Measurements from ENCODE around the gene PARVB. TPM values are rescaled to one million over a fixed set of nuclear protein-coding genes. Genes with fewer than 3 reads are reported as not detected.

The PARVB gene
- total RNA-seq, 2 donors from 2014 or later, result 4.5 to 11.4 TPM

DNA sequence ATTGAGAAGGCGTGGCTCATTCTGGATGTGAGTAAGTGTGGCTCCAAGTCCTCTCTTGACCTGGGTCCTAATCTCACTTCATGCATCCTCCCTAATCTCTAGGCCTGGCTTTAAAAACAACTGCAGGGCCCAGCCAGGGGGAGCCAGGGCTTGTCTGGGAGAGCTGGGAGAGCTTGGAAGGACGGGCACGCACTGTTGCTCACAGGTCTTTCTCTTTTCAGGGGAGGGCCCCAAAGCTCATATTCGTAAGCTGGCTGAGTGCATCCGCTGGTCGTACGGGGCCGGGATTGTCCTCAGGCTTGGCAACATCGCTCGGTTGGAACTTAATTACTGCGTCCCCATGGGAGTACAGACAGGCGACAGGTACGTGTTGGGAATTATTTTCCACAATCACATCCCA is 34.1 kb upstream of the PARVB start:
- intact Hi-C loops (cut with DNase I), result loop anchor here (5.0 kb wide), 1 partner anchor 92 kb away; no protein-coding TSS in a partner anchor
- DNase-seq, result no peak
- TF ChIP-seq, protein P1, sequence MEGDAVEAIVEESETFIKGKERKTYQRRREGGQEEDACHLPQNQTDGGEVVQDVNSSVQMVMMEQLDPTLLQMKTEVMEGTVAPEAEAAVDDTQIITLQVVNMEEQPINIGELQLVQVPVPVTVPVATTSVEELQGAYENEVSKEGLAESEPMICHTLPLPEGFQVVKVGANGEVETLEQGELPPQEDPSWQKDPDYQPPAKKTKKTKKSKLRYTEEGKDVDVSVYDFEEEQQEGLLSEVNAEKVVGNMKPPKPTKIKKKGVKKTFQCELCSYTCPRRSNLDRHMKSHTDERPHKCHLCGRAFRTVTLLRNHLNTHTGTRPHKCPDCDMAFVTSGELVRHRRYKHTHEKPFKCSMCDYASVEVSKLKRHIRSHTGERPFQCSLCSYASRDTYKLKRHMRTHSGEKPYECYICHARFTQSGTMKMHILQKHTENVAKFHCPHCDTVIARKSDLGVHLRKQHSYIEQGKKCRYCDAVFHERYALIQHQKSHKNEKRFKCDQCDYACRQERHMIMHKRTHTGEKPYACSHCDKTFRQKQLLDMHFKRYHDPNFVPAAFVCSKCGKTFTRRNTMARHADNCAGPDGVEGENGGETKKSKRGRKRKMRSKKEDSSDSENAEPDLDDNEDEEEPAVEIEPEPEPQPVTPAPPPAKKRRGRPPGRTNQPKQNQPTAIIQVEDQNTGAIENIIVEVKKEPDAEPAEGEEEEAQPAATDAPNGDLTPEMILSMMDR (IDR thresholded peaks at IDR 0.05), result no peak

DNA sequence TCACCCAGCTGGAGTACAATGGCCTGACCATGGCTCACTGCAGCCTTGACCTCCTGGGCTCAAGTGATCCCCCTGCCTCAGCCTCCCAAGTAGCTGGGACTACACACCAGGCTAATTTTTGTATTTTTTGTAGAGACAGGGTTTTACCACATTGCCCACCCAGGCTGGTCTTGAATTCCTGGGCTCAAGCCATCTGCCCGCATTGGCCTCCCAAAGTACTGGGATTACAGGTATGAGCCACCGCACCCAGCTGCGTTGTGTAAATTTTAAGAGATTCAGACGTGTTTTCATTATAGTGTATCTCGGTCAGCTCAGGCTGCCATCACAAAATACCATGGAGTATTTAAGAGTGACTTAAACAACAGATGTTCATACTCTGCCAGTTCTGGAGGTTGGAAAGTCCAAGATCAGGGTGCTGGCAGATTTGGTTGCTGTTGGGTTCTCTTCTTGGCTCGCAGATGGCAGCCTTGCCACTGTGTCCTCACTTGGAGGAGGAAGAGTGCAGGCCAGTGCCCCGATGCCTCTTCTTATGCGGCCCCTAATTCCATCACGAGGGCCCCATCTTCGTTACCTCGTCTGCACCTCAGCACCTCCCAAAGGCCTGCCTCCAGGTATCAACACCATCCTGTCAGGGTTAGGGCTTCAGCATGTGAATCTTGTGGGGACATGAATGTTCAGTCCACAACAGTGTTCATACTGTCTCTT is 32.6 kb upstream of the PARVB start:
- no peaks in the 10 kb centered on the region for H3K27me3 ChIP-seq
- H3K4me3 ChIP-seq, result no peak overlapping the region
- DNase-seq, result no peak
- H3K36me3 ChIP-seq, result no peaks in the 10 kb centered on the region
- no peak overlapping the region for H3K9ac ChIP-seq (ENCODE audit: low read depth in 2 of 2, low read length in 2 of 2)
- no peak overlapping the region for H3K27ac ChIP-seq
- H3K4me1 ChIP-seq, result no peaks in the 10 kb centered on the region
- TF ChIP-seq, protein P1 (IDR thresholded peaks at IDR 0.05), result no peak
- H3K9me3 ChIP-seq, result no peaks in the 10 kb centered on the region
- intact Hi-C loops (cut with DNase I), result loop anchor here (1.0 to 5.0 kb wide), 2 partner anchors 91 to 635 kb away; no protein-coding TSS in a partner anchor

More for the DNA sequence above, 34.1 kb upstream of the PARVB start:
- Histone ChIP-seq H3K9ac (ENCODE audit: low read depth in 2 of 2, low read length in 2 of 2) (no peak overlapping the region), H3K27me3 (no peaks in the 10 kb centered on the region), H3K4me3 (no peak overlapping the region), H3K27ac (no peak overlapping the region), H3K36me3 (no peaks in the 10 kb centered on the region), H3K9me3 (no peaks in the 10 kb centered on the region), H3K4me1 (no peaks in the 10 kb centered on the region)

DNA sequence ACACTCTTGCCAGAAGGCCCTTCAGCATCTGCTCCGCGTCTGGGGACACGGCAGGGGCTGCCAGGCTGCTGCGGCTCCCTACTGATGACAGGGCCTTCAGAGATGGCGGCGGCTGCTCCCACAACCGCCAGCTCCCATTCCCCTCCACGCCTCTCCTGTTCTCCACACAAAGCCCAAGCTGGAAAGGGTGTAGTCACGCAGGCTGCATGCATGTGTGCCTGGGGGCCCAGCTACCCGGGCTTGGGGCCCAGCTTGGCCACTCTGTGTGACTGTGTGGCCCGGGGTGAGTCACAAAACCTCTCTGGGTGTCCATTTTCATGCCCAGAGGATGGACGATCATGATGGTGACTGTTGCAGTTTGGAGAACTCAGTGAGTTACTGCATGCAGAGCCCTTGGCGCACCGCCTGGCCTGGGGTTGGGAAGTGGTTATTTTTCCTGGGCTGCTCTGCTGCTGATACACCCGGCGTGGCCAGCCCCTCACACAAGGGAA is 31.7 kb upstream of the PARVB start:
- Histone ChIP-seq H3K4me1 (no peaks in the 10 kb centered on the region), H3K9ac (ENCODE audit: low read depth in 2 of 2, low read length in 2 of 2) (no peak overlapping the region), H3K9me3 (no peaks in the 10 kb centered on the region), H3K27me3 (no peaks in the 10 kb centered on the region), H3K36me3 (peaks cover 4% of the 10 kb centered on the region), H3K4me3 (no peak overlapping the region), H3K27ac (no peak overlapping the region)
- DNase-seq, result no peak
- intact Hi-C loops (cut with DNase I), result loop anchor here (1.0 to 5.0 kb wide), 2 partner anchors 90 to 634 kb away; no protein-coding TSS in a partner anchor
- TF ChIP-seq, protein P1 (IDR thresholded peaks at IDR 0.05), result no peak

DNA sequence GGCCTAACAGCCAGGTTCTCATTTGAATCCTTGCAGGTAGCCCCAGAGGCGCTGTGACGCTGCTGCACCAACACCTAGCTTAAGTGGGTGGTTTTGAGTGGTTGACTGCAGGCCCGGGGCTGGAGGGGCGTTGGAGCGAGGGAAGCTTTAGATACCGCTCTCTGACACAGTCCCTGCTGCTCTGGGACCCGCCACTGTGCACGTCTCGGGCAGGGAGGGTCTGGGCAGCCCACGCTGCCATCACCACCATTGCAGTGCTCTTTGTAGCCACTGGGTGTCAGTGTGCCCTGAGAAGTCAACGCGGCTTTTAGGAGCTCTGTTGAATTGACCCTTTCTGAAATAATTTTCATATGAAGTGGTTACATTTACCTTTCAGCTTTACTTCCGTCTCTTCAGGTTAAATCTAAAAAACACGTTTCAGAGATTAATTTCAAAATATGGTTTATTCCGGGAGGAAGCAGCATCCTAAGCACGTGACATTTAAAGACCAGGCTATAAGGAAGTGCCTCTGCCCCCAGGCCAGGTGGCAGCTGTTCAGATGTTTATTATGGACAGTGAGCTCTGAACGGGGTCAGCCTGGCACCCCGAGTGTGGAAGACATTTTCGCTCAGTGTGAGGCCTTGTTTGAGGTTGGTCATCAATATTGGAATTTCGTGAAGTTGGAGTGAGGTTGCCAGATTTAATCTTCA is 30.9 kb upstream of the PARVB start:
- TF ChIP-seq, protein P1 (IDR thresholded peaks at IDR 0.05), result peak; percentile 95
- Histone ChIP-seq H3K36me3 (peaks cover 4% of the 10 kb centered on the region), H3K9ac (ENCODE audit: low read depth in 2 of 2, low read length in 2 of 2) (no peak overlapping the region), H3K27me3 (no peaks in the 10 kb centered on the region), H3K4me1 (no peaks in the 10 kb centered on the region), H3K9me3 (no peaks in the 10 kb centered on the region), H3K27ac (no peak overlapping the region), H3K4me3 (no peak overlapping the region)
- intact Hi-C loops (cut with DNase I), result loop anchor here (5.0 kb wide), 1 partner anchor 89 kb away; no protein-coding TSS in a partner anchor
- DNase-seq, result peak; percentile 40

DNA sequence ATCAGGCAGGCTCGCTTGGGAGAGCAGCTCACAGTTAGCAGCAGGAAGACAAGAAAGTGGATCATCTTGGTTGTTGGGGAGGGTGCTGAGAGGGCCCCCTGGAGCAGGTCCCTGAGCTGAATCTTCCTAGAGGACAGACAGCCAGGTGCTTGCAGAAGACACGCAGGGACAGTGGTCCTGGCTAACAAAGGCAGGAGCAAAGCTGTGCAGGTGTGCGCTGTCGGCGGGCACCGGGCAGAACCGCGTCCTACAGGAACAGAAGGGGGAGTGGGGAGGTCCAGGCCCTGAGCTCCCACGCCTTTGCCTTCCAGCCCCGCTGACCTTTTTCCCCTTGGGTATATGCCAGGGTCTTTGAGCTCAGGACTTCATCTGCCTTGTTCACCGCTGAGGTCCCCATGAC is 30.1 kb upstream of the PARVB start:
- Histone ChIP-seq H3K27me3 (no peaks in the 10 kb centered on the region), H3K9me3 (no peaks in the 10 kb centered on the region), H3K9ac (ENCODE audit: low read depth in 2 of 2, low read length in 2 of 2) (no peak overlapping the region), H3K4me1 (no peaks in the 10 kb centered on the region), H3K27ac (no peak overlapping the region), H3K4me3 (no peak overlapping the region), H3K36me3 (peaks cover 4% of the 10 kb centered on the region)
- DNase-seq, result no peak
- TF ChIP-seq, protein P1 (IDR thresholded peaks at IDR 0.05), result no peak
- intact Hi-C loops (cut with DNase I), result loop anchor here (5.0 kb wide), 1 partner anchor 88 kb away; no protein-coding TSS in a partner anchor

All from colonic mucosa (tissue), 4 donors.